Mesothelial cell of epicardium (in vitro differentiated cells): ENCODE data around the gene RALGDS. TPM values are rescaled to one million over a fixed set of nuclear protein-coding genes. Genes with fewer than 3 reads are reported as not detected.
"Not testable (repeated sequence)": the region's sequence is repeated elsewhere in the genome, so short reads cannot be mapped to it uniquely, and the experiment has no call there.

ENCODE experiments used
- DNase-seq, 2 experiments: peaks; one replicate each; pipeline ENCODE4 v3.0.0; 2021; ENCODE audit warnings: low spot score in 2 of 2; ENCODE audit not compliant: unreplicated experiment in 2 of 2
- H3K27ac Mint-ChIP-seq: 2 replicates; pipeline ENCODE4 v1.8.0; 2021; ENCODE audit warnings: mixed read lengths
- H3K27me3 Mint-ChIP-seq: 2 replicates; pipeline ENCODE4 v1.8.0; 2021; ENCODE audit warnings: low read depth, mixed read lengths
- H3K36me3 Mint-ChIP-seq: 2 replicates; pipeline ENCODE4 v1.8.0; 2021; ENCODE audit warnings: mixed read lengths
- H3K4me1 Mint-ChIP-seq: 2 replicates; pipeline ENCODE4 v1.8.0; 2021; ENCODE audit warnings: mixed read lengths
- H3K4me3 Mint-ChIP-seq: 2 replicates; pipeline ENCODE4 v1.8.0; 2021; ENCODE audit warnings: mild to moderate bottlenecking, moderate library complexity, mixed read lengths
- H3K9me3 Mint-ChIP-seq: 2 replicates; pipeline ENCODE4 v1.8.0; 2021; ENCODE audit warnings: mixed read lengths
- CTCF ChIP-seq: fragments of 200-600 bp; sonication (generic); IDR thresholded peaks from one replicate; pipeline ENCODE4 v1.5.0; 2021; ENCODE audit warnings: antibody characterized with exemption; ENCODE audit not compliant: unreplicated experiment
- total RNA-seq: library from RNA; stranded (reverse); gene quantifications from 3 replicates; pipeline ENCODE4 v1.2.1, GENCODE V29; 2021

Gene RALGDS
- 78.9 to 83.5 TPM (median 82.9 TPM) in 3 replicates for total RNA-seq

DNA sequence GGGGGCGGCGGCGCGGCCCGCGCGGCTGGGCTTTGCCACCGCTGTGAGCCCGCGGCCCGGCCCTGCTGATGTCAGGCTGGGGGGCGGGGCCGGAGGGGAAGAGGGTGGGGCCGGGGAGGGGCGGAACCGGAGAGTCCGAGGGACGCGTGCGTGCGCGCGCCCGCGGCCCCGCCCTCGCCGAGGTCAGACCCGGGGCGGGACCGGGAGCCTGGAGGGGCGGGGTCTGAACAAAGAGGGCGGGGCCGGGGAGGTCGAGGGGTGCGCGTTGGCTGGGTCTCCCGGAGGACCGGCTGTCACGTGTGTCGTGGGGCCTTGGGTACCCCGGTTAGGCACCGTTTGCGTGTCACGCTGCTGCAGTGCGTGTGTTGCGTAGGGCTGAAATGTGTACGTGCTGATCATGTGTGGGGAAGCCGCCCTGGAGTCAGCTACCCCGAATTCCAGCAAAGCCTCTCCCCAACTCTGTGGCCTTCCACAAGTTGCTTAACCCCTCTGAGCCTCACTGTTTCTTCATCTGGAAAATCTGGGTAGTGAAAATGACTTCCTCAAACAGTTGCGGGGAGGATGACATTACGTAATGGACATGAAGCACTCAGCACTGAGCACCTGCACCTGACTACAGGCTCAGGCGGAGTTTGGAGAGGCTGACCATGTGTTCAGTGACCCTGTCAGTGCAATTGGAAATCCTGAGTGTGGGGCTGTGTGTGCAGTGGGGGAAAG lies at the start of gene RALGDS:
RALGDS (minus strand) TSS at position 43 of the 717 bp plus-strand sequence. CDS start 86 bp downstream, outside the sequence.
- H3K27me3 Mint-ChIP-seq, result no peaks in the 10 kb centered on the region
- peak; percentile 79 to 81 for DNase-seq
- peak within 1 kb of the TSS; percentile 75 for H3K4me3 Mint-ChIP-seq
- H3K4me1 Mint-ChIP-seq, result peaks cover 54% of the 10 kb centered on the region
- no peak for TF ChIP-seq CTCF
- H3K9me3 Mint-ChIP-seq, result no peaks in the 10 kb centered on the region
- H3K36me3 Mint-ChIP-seq, result no peaks in the 10 kb centered on the region
- H3K27ac Mint-ChIP-seq, result peak within 1 kb of the TSS; percentile 85

GRCh38 chr9:133170716-133171115 lies 49.7 kb upstream of the RALGDS start:
- H3K4me3 Mint-ChIP-seq, result no peak overlapping the region
- no peak for DNase-seq
- H3K27me3 Mint-ChIP-seq, result peaks cover 10% of the 10 kb centered on the region
- no peak for TF ChIP-seq CTCF
- H3K4me1 Mint-ChIP-seq, result peaks cover 13% of the 10 kb centered on the region
- no peaks in the 10 kb centered on the region for H3K9me3 Mint-ChIP-seq
- H3K27ac Mint-ChIP-seq, result no peak overlapping the region
- no peaks in the 10 kb centered on the region for H3K36me3 Mint-ChIP-seq

- not testable (repeated sequence) for H3K9me3 Mint-ChIP-seq, H3K27ac Mint-ChIP-seq, H3K27me3 Mint-ChIP-seq, H3K36me3 Mint-ChIP-seq, H3K4me3 Mint-ChIP-seq, DNase-seq
- peaks cover 13% of the 10 kb centered on the region for H3K4me1 Mint-ChIP-seq
These were observed 48.6 kb upstream of the RALGDS start for GRCh38 chr9:133169687-133170086.

DNA sequence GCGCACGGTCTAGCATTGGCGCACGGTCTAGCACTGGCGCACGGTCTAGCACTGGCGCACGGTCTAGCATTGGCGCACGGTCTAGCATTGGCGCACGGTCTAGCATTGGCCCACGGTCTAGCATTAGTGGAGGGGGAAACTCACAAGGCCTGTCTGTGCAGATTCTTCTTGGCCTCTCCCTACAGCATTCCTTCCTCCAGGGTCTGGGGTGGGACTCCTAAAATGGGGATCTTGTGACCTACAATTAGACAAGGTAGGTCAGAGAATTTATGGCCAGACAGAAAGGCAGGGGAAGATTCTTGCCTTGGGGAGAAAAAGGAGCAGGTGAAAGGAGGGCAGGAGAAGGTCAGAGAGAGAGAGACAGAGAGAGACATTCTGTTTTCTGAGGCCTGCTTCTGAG lies 48.1 kb upstream of the RALGDS start:
- peak overlapping the region; percentile 76 for H3K27ac Mint-ChIP-seq
- H3K9me3 Mint-ChIP-seq, result no peaks in the 10 kb centered on the region
- peak in 1 of 2 experiments; percentile 27 for DNase-seq
- peaks cover 14% of the 10 kb centered on the region for H3K4me1 Mint-ChIP-seq
- no peaks in the 10 kb centered on the region for H3K36me3 Mint-ChIP-seq
- no peak overlapping the region for H3K4me3 Mint-ChIP-seq
- peaks cover 5% of the 10 kb centered on the region for H3K27me3 Mint-ChIP-seq
- TF ChIP-seq CTCF, result no peak

DNA sequence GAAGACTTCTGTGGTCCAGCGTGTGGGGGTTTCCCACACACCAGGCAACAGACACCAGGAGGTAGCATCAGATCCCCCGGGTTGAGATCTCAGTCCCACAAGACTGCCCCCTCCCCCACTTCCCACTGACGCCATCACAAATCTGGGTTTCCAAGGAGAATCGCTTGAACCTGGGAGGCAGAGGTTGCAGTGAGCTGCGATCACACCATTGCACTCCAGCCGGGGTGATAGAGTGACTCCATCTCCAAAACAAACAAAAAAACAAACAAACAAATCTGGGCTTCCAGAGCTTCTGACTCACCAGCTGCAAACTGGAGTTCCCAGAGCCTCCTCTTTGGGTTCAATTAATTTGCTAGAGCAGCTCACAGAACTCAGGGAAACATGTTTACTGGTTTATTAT lies 47.4 kb upstream of the RALGDS start:
- Mint-ChIP-seq H3K27ac (no peak overlapping the region), H3K4me3 (no peak overlapping the region), H3K36me3 (no peaks in the 10 kb centered on the region), H3K27me3 (no peaks in the 10 kb centered on the region), H3K4me1 (peaks cover 17% of the 10 kb centered on the region), H3K9me3 (no peaks in the 10 kb centered on the region)
- no peak for TF ChIP-seq CTCF
- no peak for DNase-seq

DNA sequence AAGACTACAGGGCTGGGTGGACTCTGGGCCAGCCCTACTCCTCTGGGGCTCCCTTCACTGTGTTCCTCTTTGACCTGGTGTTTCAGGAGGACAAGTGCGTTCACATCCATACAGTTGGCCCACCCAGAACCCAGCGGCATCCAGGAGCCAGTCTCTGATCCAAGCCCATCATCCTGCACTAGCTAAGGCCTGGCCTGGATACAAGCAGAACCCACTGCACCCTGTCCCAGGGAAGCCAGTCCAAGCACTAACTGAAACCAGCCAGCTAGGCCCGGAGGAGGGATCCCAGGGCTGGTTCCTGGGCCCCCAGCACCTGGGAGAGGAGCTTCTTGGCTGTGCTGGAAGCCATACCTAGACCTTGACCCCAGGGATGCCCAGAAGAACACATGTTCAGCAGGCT lies 46.7 kb upstream of the RALGDS start:
- no peaks in the 10 kb centered on the region for H3K9me3 Mint-ChIP-seq
- DNase-seq, result peak in 1 of 2 experiments; percentile 27
- no peaks in the 10 kb centered on the region for H3K27me3 Mint-ChIP-seq
- peaks cover 17% of the 10 kb centered on the region for H3K4me1 Mint-ChIP-seq
- H3K36me3 Mint-ChIP-seq, result no peaks in the 10 kb centered on the region
- H3K4me3 Mint-ChIP-seq, result no peak overlapping the region
- TF ChIP-seq CTCF, result no peak
- H3K27ac Mint-ChIP-seq, result no peak overlapping the region
